Neural progenitor cell (in vitro differentiated cells): ENCODE results near the gene TRIM65.

Experiments used
- EZH2 ChIP-seq: fragments of 200-600 bp; sonication (generic); IDR thresholded peaks from 2 replicates; pipeline ENCODE4 v1.6.1; 2017; ENCODE audit warnings: antibody characterized with exemption, mild to moderate bottlenecking, moderate library complexity
- TF ChIP-seq, protein P1 (sequence below): fragments of 200-600 bp; sonication (generic); IDR thresholded peaks from 2 replicates; pipeline ENCODE4 v1.5.1; 2017; ENCODE audit warnings: antibody characterized with exemption, mild to moderate bottlenecking

GRCh38 chr17:75945211-75945610 is 48.5 kb upstream of the TRIM65 start:
- TF ChIP-seq, protein P1, sequence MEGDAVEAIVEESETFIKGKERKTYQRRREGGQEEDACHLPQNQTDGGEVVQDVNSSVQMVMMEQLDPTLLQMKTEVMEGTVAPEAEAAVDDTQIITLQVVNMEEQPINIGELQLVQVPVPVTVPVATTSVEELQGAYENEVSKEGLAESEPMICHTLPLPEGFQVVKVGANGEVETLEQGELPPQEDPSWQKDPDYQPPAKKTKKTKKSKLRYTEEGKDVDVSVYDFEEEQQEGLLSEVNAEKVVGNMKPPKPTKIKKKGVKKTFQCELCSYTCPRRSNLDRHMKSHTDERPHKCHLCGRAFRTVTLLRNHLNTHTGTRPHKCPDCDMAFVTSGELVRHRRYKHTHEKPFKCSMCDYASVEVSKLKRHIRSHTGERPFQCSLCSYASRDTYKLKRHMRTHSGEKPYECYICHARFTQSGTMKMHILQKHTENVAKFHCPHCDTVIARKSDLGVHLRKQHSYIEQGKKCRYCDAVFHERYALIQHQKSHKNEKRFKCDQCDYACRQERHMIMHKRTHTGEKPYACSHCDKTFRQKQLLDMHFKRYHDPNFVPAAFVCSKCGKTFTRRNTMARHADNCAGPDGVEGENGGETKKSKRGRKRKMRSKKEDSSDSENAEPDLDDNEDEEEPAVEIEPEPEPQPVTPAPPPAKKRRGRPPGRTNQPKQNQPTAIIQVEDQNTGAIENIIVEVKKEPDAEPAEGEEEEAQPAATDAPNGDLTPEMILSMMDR, result no peak
- no peak for TF ChIP-seq EZH2
